Esophagus squamous epithelium (tissue), 4 donors: ENCODE measurements around the gene ZSCAN31.

Source experiments
- POLR2A ChIP-seq, 4 donors: fragments of 450-650 bp; IDR thresholded peaks; one replicate each; pipeline ENCODE4 v1.6.1; 2017; ENCODE audit warnings: antibody characterized with exemption in 4 of 4, mild to moderate bottlenecking in 4 of 4, moderate library complexity in 3 of 4
- TF ChIP-seq, protein P1 (sequence below), 6 experiments: fragments of 450-650 bp in 4 of 6; fragments of 200-600 bp in 2 of 6; sonication (generic) in 2 of 6; IDR thresholded peaks; one replicate each; pipeline ENCODE4 v1.5.1; 2016 to 2019; ENCODE audit warnings: antibody characterized with exemption in 6 of 6, mild to moderate bottlenecking in 4 of 6, moderate library complexity in 4 of 6

DNA sequence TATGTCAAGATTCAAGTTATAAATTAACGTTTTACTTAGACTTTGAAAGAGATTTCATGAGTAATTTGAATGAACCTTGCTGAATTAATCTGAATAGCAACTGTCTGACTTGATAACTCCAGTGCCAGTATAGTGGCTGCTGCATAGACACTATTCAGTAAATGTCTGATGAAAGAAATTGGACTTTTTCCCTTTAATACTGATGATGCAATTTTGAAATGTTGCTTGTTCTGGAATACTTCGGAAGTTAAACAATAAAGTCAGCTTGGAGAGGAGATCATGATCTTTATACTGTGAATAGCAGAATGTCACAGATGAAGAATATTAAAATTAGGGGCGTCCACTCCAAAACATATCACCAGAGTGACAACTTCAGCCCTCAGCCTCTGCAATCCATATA, 58.2 kb downstream of the ZSCAN31 start:
- TF ChIP-seq, protein P1, sequence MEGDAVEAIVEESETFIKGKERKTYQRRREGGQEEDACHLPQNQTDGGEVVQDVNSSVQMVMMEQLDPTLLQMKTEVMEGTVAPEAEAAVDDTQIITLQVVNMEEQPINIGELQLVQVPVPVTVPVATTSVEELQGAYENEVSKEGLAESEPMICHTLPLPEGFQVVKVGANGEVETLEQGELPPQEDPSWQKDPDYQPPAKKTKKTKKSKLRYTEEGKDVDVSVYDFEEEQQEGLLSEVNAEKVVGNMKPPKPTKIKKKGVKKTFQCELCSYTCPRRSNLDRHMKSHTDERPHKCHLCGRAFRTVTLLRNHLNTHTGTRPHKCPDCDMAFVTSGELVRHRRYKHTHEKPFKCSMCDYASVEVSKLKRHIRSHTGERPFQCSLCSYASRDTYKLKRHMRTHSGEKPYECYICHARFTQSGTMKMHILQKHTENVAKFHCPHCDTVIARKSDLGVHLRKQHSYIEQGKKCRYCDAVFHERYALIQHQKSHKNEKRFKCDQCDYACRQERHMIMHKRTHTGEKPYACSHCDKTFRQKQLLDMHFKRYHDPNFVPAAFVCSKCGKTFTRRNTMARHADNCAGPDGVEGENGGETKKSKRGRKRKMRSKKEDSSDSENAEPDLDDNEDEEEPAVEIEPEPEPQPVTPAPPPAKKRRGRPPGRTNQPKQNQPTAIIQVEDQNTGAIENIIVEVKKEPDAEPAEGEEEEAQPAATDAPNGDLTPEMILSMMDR (IDR thresholded peaks at IDR 0.05) = no peak
- TF ChIP-seq POLR2A (IDR thresholded peaks at IDR 0.05) = no peak
